HPDE6-E6E7 (cell line): Measurements from ENCODE around the gene CCR9.

Source experiments
- DNase-seq: peaks from one replicate; pipeline ENCODE4 v3.0.0; 2011; ENCODE audit warnings: missing footprints; ENCODE audit errors: extremely low spot score

CCR9 gene

GRCh38 chr3:45937206-45938042 is 51.1 kb downstream of the CCR9 start:
- DNase-seq = no peak

- DNase-seq = no peak
These were observed 51.7 kb downstream of the CCR9 start for GRCh38 chr3:45938043-45938435.

- peak; percentile 25 for DNase-seq
These were observed 52.5 kb downstream of the CCR9 start for GRCh38 chr3:45938864-45939263.

GRCh38 chr3:45939341-45939771 is 53.0 kb downstream of the CCR9 start:
- no peak for DNase-seq

GRCh38 chr3:45940004-45940780 is 53.8 kb downstream of the CCR9 start:
- DNase-seq = no peak

- DNase-seq = no peak
These were observed 54.5 kb downstream of the CCR9 start for GRCh38 chr3:45940781-45941365.

GRCh38 chr3:45942051-45942825 is 55.9 kb downstream of the CCR9 start:
- DNase-seq = no peak

- DNase-seq = no peak
These were observed 57.0 kb downstream of the CCR9 start, which contains the start of gene CXCR6 for GRCh38 chr3:45943207-45943846. CXCR6 (plus strand) TSS chr3:45943464; CDS start chr3:45946482, 3,018 bp downstream.

GRCh38 chr3:45944830-45945620 is 58.7 kb downstream of the CCR9 start:
- no peak for DNase-seq

- no peak for DNase-seq
These were observed 60.0 kb downstream of the CCR9 start for GRCh38 chr3:45946307-45946706.

- DNase-seq = no peak
These were observed 60.5 kb downstream of the CCR9 start for GRCh38 chr3:45946875-45947274.

GRCh38 chr3:45947361-45947760 is 61.0 kb downstream of the CCR9 start:
- DNase-seq = no peak

- DNase-seq = no peak
These were observed 62.0 kb downstream of the CCR9 start for GRCh38 chr3:45948311-45948781.

GRCh38 chr3:45948881-45949280 is 62.5 kb downstream of the CCR9 start:
- no peak for DNase-seq

- DNase-seq = no peak
These were observed 63.1 kb downstream of the CCR9 start for GRCh38 chr3:45949432-45949831.

- DNase-seq = no peak
These were observed 63.8 kb downstream of the CCR9 start for GRCh38 chr3:45950131-45950530.

GRCh38 chr3:45950686-45951600 is 64.6 kb downstream of the CCR9 start:
- DNase-seq = no peak

GRCh38 chr3:45951946-45952345 is 65.6 kb downstream of the CCR9 start:
- no peak for DNase-seq

GRCh38 chr3:45952456-45952855 is 66.1 kb downstream of the CCR9 start:
- DNase-seq = no peak
